ENCODE results near the gene APOBEC3F.
A peak's percentile ranks its signal among the peaks of the same experiment; 100 is the strongest.
"Not testable (repeated sequence)": the region's sequence is repeated elsewhere in the genome, so short reads cannot be mapped to it uniquely, and the experiment has no call there.

APOBEC3F gene

DNA sequence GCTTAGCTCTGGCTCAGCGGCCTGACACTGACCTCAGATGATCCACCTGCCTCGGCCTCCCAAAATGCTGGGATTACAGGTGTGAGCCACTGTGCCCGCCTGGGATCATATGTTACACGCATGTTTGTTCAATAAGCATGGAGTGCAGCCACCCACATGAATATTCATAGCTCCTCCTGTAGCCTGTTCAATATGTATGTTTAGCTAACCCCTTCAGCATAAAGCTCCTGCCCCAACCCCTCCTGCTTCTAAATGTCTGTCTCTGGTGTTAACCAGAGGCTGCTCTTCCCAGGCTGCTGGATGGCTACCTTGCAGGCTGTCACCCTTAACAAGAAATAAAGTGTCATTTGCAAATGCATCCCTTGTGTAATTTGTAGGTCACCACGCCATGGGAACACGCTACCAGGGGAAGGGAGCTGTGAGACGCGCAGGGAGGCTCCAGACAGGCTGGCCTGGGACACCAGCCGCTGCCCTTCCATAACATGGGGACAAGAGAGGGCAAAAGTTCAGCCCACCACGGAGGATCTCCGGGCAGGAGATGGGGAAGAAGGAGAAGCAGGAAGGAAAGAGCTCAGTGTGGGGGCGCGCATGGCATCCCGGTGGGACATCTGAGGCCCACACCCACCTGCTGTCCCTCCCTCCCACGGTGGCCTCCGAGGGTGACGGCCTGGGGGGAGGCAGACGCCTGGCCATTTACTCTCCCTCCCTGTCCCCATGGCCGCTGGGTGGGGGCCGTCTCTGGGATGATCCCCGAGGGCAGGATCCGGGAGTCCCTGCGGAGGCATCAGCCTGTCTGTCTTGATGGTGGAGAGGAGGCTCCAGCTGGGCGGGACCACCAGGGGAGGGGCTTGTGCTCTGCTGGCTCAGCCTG lies 35.7 kb downstream of the APOBEC3F start:
- not testable (repeated sequence) for DNase-seq

DNA sequence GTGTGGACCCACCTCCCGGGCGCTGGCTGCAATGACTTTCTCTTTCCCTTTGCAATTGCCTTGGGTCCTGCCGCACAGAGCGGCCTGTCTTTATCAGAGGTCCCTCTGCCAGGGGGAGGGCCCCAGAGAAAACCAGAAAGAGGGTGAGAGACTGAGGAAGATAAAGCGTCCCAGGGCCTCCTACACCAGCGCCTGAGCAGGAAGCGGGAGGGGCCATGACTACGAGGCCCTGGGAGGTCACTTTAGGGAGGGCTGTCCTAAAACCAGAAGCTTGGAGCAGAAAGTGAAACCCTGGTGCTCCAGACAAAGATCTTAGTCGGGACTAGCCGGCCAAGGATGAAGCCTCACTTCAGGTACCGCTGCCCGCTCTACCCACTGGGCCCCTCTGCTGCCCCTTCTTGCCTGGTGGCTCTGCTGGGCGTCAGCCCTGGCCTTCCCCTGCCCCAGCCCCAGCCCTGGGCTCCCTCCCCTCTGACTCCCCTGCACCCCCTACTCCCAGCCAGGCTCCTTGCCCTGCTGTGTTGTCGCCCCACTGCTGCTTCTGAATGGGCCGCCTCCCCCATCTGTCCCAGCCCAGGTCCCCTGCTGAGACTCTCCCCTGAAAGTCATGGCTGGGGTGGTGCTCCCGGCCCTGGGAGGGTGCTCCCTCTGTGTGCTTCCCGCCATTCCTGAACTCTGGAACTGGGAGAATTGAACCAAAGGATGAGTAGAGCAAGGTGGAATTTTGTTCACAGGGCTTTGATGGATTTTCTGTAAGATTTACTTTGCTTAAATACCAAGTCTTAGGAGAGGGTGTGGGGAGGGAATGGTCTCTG lies 36.6 kb downstream of the APOBEC3F start, which contains the start of gene APOBEC3G:
Gene APOBEC3G, plus strand, starts transcription at position 250 of the 815 bp plus-strand sequence. Its CDS starts 87 bp downstream, at position 337.
- DNase-seq = peak; percentile 79 to 86 (median 85)

DNA sequence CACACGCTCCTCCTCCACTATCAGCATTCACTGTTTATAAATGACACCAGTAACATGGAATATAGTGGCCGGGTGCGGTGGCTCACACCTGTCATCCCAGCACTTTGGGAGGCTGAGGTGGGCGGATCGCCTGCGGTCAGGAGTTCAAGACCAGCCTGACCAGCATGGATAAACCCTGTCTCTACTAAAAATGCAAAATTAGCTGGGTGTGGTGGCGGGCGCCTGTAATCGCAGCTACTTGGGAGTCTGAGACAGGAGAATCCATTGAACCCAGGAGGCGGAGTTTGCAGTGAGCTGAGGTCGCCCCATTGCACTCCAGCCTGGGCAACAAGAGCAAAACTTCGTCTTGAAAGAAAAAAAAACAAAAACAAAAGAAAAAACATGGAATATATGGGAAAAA lies 37.2 kb downstream of the APOBEC3F start:
- not testable (repeated sequence) for DNase-seq

DNA sequence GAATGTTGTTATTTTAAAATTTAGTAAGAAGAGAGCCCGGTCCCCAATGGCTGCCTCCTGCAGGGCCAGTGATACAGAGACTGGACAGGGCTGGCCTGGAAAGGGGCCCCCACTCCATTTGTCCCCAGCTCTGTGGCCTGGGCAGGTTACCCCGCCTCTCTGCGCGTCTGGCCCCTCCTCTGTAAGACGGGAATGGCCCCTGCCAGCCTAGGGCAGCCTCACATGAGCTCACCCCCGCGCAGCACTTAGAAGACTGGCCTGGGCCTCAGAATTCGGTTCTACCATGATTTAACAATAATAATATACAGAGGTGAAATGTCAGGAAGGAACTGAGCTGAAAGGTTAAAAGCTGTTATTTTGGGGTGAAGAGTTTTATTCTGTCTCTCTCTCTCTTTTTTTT lies 37.7 kb downstream of the APOBEC3F start:
- DNase-seq = no peak

DNA sequence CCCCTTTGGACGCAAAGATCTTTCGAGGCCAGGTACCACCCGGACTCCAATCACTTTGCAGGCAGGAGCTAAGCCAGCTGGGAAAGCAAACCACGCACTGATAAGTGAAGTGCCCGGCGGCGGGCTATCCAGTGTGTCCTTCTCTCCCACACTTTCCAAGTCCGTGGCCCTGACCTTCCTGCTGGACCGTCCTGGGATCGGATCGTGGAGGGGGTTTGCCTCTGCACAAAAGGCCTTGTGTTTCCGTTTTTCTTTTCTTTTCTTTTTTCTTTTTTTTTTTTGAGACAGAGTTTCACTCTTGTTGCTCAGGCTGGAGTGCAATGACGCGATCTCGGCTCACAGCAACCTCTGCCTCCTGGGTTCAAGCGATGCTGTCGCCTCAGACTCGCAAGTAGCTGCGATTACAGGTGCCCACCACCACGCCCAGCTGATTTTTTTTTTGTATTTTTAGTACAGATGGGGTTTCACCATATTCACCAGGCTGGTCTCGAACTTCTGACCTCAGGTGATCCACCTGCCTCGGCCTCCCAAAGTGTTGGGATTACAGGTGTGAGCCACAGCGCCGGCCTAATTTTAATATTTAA lies 38.5 kb downstream of the APOBEC3F start:
- not testable (repeated sequence) for DNase-seq

DNA sequence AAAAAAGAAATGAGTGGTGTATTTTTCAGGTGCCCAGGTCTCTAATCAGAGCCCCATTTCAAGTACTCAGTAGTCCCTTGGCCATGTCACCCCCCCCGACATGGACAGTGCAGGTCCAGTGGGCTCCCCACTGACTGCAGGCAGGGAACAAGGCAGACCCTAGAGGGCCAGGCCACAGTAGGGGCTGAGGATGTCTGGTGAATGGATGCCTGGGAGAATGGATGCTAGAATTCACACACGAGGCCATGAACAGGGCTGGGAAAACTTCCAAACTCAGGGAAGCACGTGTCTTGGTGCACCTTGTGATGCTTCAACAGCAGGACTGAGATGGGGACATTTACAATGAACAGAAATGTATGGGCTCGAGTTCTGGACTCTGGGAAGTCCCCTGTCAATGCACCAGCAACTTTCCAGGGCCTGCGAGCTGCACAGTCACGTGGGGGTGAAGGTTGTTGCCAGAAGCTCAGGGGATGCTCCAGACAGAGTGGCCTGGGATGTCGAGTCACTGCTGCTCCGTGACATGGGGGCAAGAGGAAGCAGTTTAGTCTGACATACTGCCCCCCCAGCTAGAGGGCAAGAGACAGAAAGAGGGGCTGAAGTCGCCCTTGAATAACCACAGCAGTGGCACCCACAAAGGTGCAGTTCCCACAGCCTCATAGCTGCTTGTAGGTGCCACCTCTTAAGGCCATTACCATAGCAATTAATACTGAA lies 39.5 kb downstream of the APOBEC3F start:
- no peak for DNase-seq

DNA sequence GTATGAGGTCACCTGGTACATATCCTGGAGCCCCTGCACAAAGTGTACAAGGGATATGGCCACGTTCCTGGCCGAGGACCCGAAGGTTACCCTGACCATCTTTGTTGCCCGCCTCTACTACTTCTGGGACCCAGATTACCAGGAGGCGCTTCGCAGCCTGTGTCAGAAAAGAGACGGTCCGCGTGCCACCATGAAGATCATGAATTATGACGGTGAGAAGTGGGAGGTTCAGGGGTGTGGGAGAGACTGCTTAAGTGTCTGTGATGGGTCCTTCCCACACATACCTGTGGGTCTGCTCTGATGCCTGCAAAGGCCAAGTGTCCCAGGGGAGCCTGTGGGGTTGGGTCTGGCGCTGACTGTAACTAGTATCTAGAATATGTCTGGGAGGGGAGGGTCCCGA lies 40.4 kb downstream of the APOBEC3F start:
- DNase-seq = no peak

DNA sequence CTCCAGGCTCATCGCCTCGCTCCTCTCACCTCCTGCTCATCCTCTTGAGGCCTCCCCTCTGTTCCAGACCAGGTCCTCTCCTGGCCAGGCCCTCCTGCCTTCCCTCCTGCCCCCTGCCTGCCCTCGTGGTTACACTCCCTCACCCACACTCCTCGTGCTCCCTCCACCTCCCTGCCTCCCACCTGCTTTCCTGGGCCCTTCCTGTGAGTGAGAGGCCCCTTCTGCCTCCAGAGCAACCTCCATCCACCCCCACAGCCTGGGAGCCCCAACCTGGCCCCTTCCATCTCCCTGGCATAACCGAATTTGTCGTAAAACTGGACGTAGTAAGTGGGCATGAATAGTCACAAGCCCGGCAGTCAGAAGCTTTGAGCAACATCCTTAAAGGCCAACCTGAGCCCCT lies 40.9 kb downstream of the APOBEC3F start:
- DNase-seq = no peak

DNA sequence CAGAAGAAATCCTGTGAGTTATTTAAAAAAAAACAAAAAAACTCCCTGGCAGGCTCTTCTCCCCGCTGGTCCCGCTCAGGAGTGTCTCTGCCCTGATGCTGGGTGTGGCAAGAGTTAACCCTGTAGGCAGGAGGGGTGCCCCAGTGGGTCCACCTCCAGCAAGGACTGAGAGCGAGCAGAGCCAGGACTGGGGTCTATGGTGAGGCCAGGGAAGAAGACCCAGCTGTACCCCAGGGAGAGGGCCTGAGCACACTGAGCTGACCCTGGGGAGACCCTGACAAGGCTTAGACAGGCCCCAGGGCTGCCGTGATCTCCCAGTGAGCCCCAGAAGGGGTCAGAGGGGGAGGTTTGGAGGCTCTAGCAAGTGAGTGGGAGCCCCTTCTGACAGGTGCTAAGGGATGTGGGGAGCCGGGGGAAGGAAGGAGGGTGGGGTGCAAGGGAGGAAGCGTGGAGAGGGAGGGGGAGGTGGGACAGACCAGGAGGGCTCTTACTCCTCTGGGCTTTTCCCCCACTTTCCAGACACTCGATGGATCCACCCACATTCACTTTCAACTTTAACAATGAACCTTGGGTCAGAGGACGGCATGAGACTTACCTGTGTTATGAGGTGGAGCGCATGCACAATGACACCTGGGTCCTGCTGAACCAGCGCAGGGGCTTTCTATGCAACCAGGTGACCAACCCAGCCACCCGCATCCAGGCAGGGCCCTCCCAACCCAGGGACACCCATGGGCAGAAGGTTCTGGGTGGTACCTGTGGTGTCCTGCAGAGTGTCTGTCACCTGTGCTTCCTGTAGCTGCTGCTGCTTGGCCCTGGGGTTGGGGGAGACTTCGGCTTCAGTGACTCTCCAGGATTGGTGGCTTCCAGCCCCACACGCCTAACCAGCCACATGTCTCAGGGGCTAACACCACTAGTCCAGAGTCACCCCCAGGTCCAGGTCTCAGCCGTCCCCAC lies 42.8 kb downstream of the APOBEC3F start:
- no peak for DNase-seq

DNA sequence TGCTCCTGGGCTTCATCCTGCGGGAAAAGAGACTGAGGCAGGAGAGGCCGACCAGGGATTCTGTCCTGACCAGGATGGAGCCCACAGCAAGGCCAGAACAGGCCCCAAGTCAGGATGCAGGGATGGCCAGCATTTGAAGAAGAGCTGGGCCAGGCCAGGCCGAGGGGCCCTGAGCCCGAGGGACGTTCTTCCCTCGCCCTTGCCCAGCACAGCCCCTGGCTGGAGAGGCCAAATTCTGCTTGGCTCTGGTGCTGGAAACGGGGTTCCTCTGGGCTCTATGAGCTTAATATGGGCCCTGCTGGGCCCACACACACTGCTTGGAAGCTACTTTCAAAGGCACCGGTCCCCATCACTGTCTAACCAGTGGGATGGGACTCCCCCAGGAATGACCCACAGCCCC lies 44.0 kb downstream of the APOBEC3F start:
- no peak for DNase-seq

DNA sequence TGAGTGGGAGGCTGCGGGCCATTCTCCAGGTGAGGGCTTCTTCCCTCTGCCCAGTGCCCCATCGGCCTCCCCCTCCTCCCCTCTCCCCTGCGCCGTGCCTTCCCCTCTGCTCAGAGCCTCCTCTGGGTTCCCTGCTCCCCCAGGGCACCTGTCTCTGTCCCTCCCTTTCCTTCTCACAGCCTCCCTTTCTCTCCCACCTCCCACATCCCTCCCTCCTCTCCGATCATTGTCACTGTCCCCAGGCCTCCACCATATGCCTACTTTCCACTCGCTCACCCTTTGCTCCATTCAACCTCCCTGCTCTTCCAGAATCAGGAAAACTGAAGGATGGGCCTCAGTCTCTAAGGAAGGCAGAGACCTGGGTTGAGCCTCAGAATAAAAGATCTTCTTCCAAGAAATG lies 46.4 kb downstream of the APOBEC3F start:
- DNase-seq = no peak

DNA sequence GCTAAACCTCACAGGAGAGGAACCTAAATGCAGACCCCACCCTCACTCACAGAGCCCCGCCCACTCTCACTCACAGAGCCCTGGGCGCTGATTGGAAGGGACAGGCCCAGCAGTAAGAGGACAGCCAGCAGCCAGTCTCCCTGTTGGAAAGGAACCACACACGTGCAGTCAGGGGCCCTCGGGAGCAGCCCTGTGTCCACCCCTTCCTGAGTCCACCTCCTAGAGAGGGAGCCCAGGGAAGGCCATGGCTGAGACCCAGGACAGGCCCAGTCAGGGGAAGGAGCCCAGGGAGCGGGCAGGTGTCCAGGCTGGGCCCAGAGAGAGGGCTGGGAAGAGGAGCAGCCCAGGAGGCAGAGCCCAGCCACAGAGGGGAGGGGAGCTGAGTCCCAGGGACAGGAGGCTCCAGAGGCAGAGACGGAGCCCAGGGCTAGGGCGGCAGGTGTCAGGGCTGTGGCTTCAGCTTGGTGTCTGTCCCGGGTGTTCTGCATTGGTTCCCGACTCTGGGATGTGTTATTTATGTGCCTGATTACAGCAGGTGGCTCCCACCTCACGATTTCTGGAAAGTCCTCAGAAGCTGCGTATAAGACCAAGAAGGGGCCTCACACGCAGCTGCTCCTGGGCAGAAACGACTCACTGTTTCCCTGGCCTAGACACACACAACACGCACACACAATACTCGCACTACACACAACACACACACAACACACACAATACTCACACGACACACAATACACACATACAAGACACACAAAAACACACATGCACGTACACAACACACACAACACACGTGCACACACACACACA lies 47.4 kb downstream of the APOBEC3F start:
- DNase-seq = no peak

DNA sequence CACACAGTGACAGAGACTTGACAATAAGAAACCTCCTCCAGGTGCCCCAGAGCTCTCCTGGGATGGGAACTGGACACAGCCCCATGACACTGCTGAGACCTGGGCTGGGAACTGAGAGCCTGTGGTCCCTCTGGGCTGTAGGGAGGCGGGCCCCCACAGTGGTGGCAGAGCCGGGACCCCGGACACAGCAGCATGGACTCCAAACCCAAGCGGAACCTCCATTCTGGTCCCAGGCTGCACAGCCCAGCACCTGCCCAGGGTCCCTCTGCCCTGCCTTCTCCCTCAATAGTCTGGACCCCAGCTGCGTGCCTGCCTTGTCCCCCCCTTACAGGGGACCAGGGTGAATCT lies 48.0 kb downstream of the APOBEC3F start:
- no peak for DNase-seq

DNA sequence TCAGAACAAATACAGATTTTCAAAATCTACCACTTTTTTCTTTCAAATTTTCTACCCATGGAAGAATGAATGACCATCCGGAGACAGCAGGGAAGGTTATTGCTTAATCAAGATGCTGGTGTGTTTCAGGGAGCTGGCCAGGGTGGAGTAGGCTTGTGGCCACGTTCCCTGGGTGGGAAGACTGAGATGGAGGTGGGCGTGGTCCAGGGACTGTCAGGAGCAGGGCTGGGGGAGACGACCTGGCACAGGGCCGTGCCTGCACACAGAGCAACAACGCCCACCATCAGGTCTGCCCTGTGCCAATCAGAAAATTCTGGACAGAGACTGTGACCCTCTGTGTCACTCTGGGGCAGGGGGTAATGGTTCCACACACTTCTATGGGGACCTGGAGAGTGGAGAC lies 49.3 kb downstream of the APOBEC3F start:
- no peak for DNase-seq

DNA sequence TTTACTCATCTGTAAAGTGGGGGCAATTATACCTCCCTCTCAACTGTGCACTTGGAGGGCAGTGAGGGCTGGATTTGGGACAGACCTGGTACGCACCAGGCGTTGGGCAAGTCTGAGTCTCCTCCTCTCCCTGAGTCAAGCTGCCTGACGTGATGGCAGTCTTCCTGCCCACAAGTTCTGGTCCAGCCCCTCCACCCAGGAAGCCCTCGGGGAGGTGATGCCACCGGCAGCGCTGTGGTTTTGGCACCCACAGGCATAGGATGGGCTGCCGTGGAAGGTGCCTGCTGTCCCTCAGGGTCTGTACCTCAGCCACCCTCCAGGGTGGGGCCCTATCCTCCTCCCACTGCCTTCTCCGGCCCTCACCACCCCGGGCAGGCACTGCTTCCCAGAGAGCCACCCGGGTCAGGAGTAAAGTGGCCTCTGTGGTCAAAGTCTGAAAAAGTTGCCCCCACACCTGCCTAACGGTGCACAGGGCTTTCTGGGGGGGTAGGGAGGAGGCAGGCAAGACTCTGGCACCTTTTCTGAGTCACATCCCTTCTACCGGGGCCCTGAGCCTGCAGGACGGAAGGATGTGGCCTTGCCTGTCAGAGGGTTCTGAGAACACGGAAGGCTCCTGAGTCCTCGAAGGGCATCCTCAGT lies 49.9 kb downstream of the APOBEC3F start:
- no peak for DNase-seq

DNA sequence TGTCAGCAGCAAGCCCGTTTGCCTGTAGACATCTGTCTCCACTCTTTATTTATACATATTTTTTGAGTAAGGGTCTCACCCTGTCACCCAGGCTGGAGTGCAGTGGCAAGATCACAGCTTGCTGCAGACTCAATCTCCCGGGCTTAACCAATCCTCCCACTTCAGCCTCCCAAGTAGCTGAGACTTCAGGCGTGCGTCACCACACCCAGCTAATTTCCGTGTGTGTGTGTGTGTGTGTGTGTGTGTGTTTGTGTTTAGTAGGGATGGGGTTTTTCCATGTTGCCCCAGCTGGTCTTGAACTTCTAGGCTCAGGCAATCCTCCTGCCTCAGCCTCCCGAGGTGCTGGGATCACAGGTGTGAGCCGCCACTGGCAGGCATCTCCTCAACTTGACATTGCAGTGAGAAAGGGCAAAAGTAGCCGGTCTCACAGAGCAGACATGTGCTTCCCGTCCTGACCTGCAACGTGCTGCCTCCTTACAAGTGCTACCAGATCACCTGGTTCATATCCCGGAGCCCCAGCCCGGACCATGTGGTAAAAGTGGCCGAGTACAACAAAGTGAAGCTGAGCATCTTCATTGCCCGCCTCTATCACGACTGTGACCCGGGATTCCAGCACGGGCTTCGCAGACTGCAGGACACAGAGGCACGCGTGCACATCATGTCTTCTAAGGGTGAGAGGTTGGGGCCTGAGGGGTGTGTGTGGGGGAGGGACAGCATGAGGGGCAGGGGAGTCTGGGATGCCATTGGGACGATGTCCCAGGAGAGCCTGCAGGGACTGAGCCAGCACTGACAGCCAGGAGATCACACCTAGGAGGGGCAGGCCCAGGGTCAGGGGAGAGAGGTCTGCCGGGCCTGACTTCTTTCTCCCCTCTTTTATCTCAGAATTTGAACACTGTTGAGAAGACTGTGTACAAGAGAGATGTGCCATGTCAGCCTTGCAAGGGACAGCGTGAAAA lies 50.7 kb downstream of the APOBEC3F start:
- no peak for DNase-seq

DNA sequence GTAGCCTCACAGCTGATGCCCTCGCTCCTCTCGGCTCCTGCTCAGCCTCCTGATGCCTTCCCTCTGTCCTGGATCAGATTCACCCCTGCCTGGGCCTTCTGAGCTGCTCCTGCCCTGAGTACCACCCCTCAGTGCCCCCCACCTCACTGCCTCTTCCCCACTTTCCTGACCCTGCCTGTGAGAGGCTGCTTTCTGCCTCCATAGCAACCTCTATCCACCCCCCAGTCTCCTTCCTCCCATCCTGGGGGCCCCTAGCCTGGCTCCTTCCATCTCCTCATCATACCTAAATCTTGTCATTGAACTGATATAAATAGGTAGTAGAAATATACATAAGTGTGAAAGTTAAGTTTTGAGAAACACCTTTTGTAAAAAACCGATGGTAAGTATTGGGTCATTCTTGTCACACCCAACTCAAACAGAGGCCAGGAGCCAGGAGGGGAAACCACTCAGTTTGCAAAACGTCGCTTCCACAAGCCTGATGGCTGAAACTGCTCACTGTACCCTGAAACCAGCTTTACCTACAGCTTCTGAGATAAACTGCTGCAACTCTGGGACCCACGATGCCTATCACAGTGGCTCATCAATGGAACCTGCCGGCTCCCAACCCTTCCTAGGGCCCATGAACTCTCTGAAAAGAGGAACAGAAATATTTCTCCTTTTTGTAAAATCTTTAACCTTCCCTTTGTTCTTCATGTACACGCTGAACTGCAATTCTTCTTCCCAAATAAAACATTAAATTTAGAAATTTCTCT lies 51.6 kb downstream of the APOBEC3F start:
- DNase-seq = no peak

DNA sequence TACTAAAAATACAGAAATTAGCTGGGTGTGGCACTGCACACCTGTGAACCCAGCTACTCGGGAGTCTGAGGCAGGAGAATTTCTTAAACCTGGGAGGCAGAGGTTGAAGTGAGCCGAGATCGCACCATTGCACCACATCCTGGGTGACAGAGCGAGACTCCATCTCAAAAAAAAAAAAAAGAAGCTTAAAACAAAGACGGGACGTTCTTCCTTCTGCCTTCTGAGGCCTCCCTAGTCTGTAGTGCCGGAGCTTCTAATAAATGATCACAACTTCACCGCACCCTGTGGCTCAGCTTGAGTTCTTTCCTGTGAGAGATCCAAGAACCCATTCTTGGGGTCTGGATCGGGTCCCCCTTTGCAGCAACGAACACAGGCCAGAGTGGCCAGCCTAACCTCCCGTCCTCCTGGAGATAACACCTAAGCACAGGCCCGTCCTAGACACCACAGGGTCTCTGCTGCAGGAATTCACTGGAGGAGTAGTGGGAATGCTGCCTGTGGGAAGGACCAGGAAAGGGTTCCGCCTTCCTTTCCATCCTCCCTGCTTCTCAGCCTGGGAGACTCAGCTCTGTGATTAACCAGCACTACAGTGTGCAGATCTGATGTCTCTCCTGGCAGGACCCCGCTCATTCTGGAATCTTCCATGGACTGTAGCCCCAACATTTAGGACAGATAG lies 54.2 kb downstream of the APOBEC3F start:
- DNase-seq = no peak
